Activated CD8-positive, alpha-beta T cell treated with anti-CD3 and anti-CD28 coated beads for 36 hours (primary cell): ENCODE measurements around the gene ZNF609. TPM values are rescaled to one million over a fixed set of nuclear protein-coding genes. Genes with fewer than 3 reads are reported as not detected.

ENCODE experiments used
- ATAC-seq: fragments of 200-7000 bp; cut with Tn5 transposase; one replicate; pipeline ENCODE4 v1.10.0; 2021; ENCODE audit warnings: mild to moderate bottlenecking, moderate library complexity
- CTCF ChIA-PET: fragments of 350-600 bp; sonication (Branson Sonifier 250); formaldehyde crosslinking; loops from one replicate; lab custom pipeline; 2021; ENCODE audit warnings: antibody characterized with exemption; lab: Charles Lee
- POLR2A ChIA-PET: fragments of 350-600 bp; sonication (Branson Sonifier 250); formaldehyde crosslinking; loops from one replicate; lab custom pipeline; 2021; ENCODE audit warnings: antibody characterized with exemption; lab: Charles Lee
- DNase-seq: peaks from one replicate; pipeline ENCODE4 v3.0.0-alpha.2; 2020
- H3K27ac Mint-ChIP-seq: one replicate; pipeline ENCODE4 v1.8.0; 2021; ENCODE audit warnings: mild to moderate bottlenecking, mixed read lengths
- H3K27me3 Mint-ChIP-seq: one replicate; pipeline ENCODE4 v1.8.0; 2021; ENCODE audit warnings: mixed read lengths
- H3K36me3 Mint-ChIP-seq: one replicate; pipeline ENCODE4 v1.8.0; 2021; ENCODE audit warnings: low read depth, mixed read lengths
- H3K4me1 Mint-ChIP-seq: one replicate; pipeline ENCODE4 v1.8.0; 2021; ENCODE audit warnings: low read depth, mixed read lengths
- H3K4me3 Mint-ChIP-seq: one replicate; pipeline ENCODE4 v1.8.0; 2021; ENCODE audit warnings: mild to moderate bottlenecking, moderate library complexity, mixed read lengths
- H3K9me3 Mint-ChIP-seq: one replicate; pipeline ENCODE4 v1.8.0; 2021; ENCODE audit warnings: mixed read lengths
- CTCF ChIP-seq: fragments of 200-600 bp; IDR thresholded peaks from one replicate; pipeline ENCODE4 v1.8.0; 2022; ENCODE audit warnings: antibody characterized with exemption, mild to moderate bottlenecking
- intact Hi-C: fragments of 100-400 bp; cut with micrococcal nuclease; formaldehyde crosslinking; loops from one replicate; pipeline ENCODE4 v1.10.0; 2022
- total RNA-seq, 2 experiments: library from RNA; stranded (reverse); gene quantifications; one replicate each; pipeline ENCODE4 v1.2.3, GENCODE V29; 2021

ZNF609 gene
- total RNA-seq, 2 experiments from 2014 or later: 37.2 to 39.6 TPM

- ChIA-PET CTCF (interaction anchor here (1.0 to 1.7 kb wide), 3 partner anchors 15 to 97 kb away, joined by 3 to 4 read pairs (median 3); no protein-coding TSS in a partner anchor), POLR2A (interaction anchor here (0.8 to 1.5 kb wide), 2 partner anchors 12 to 14 kb away, joined by 3 to 5 read pairs; no protein-coding TSS in a partner anchor)
- ATAC-seq (no peak), DNase-seq (no peak)
- intact Hi-C loops: no loop called here
- peaks cover 9% of the 10 kb centered on the region for H3K4me1 Mint-ChIP-seq
- no peak overlapping the region for H3K4me3 Mint-ChIP-seq
- no peaks in the 10 kb centered on the region for H3K27me3 Mint-ChIP-seq
- TF ChIP-seq CTCF: no peak
- no peak overlapping the region for H3K27ac Mint-ChIP-seq
- no peaks in the 10 kb centered on the region for H3K9me3 Mint-ChIP-seq
- no peaks in the 10 kb centered on the region for H3K36me3 Mint-ChIP-seq
These were observed 252.0 kb downstream of the ZNF609 start for GRCh38 chr15:64712353-64712752.

- Mint-ChIP-seq H3K36me3 (no peaks in the 10 kb centered on the region), H3K4me1 (peaks cover 20% of the 10 kb centered on the region), H3K27ac (no peak overlapping the region), H3K27me3 (no peaks in the 10 kb centered on the region), H3K9me3 (no peaks in the 10 kb centered on the region), H3K4me3 (no peak overlapping the region)
- DNase-seq (no peak), ATAC-seq (no peak)
- POLR2A ChIA-PET: no interaction called here
- intact Hi-C loops: no loop called here
- CTCF ChIA-PET: no interaction called here
- TF ChIP-seq CTCF: no peak
These were observed 253.2 kb downstream of the ZNF609 start for GRCh38 chr15:64713592-64713991.

GRCh38 chr15:64716452-64716851, 256.1 kb downstream of the ZNF609 start:
- H3K36me3 Mint-ChIP-seq: no peaks in the 10 kb centered on the region
- ChIA-PET CTCF (interaction anchor here (1.5 to 3.6 kb wide), 3 partner anchors 12 to 26 kb away, joined by 3 to 30 read pairs (median 14); no protein-coding TSS in a partner anchor), POLR2A (interaction anchor here (0.6 kb wide), 1 partner anchor 278 kb away, joined by 3 read pairs; no protein-coding TSS in a partner anchor)
- H3K27me3 Mint-ChIP-seq: no peaks in the 10 kb centered on the region
- H3K4me1 Mint-ChIP-seq: peaks cover 21% of the 10 kb centered on the region
- H3K27ac Mint-ChIP-seq: no peak overlapping the region
- no peak overlapping the region for H3K4me3 Mint-ChIP-seq
- no peak for TF ChIP-seq CTCF
- DNase-seq: no peak
- intact Hi-C loops: no loop called here
- no peak for ATAC-seq
- no peaks in the 10 kb centered on the region for H3K9me3 Mint-ChIP-seq

GRCh38 chr15:64717130-64717529, 256.8 kb downstream of the ZNF609 start:
- CTCF ChIA-PET: interaction anchor here (0.8 to 3.6 kb wide), 6 partner anchors 11 to 92 kb away, joined by 3 to 30 read pairs (median 5); no protein-coding TSS in a partner anchor

More at GRCh38 chr15:64717130-64717529, 256.8 kb downstream of the ZNF609 start:
- DNase-seq (no peak), ATAC-seq (no peak)
- Mint-ChIP-seq H3K27ac (no peak overlapping the region), H3K4me3 (no peak overlapping the region), H3K27me3 (no peaks in the 10 kb centered on the region), H3K4me1 (peaks cover 21% of the 10 kb centered on the region), H3K36me3 (no peaks in the 10 kb centered on the region), H3K9me3 (no peaks in the 10 kb centered on the region)
- POLR2A ChIA-PET: interaction anchor here (1.2 kb wide), 2 partner anchors 20 to 22 kb away, joined by 4 to 5 read pairs; no protein-coding TSS in a partner anchor
- intact Hi-C loops: no loop called here
- TF ChIP-seq CTCF: no peak
